H9 (cell line): ENCODE data around the gene ZSCAN25. TPM values are rescaled to one million over a fixed set of nuclear protein-coding genes. Genes with fewer than 3 reads are reported as not detected.

Experiments used
- DNase-seq: peaks from one replicate; pipeline ENCODE4 v3.0.0-alpha.2; 2017
- H2AFZ ChIP-seq: one replicate; pipeline ENCODE4 v1.6.1; 2013; ENCODE audit warnings: mild to moderate bottlenecking, low read length, control low read depth, moderate library complexity
- H2AK5ac ChIP-seq: 2 replicates; pipeline ENCODE4 v1.6.1; 2013; ENCODE audit warnings: low read length, control low read depth, mixed read lengths; ENCODE audit not compliant: insufficient read length
- H2BK120ac ChIP-seq: one replicate; pipeline ENCODE4 v1.6.1; 2013; ENCODE audit warnings: low read depth, mild to moderate bottlenecking, low read length, control low read depth, inconsistent platforms; ENCODE audit not compliant: poor library complexity, severe bottlenecking
- H2BK12ac ChIP-seq: 2 replicates; pipeline ENCODE4 v1.6.1; 2013; ENCODE audit warnings: low read length, control low read depth, mixed read lengths, low read depth; ENCODE audit not compliant: insufficient read length
- H2BK15ac ChIP-seq: 2 replicates; pipeline ENCODE4 v1.6.1; 2013; ENCODE audit warnings: low read depth, low read length, control low read depth
- H2BK20ac ChIP-seq: one replicate; pipeline ENCODE4 v1.6.1; 2013; ENCODE audit warnings: low read depth, mild to moderate bottlenecking, low read length, control low read depth, inconsistent platforms; ENCODE audit not compliant: poor library complexity, severe bottlenecking
- H2BK5ac ChIP-seq: 2 replicates; pipeline ENCODE4 v1.6.1; 2013; ENCODE audit warnings: low read length, control low read depth, mixed read lengths; ENCODE audit not compliant: insufficient read length
- H3K14ac ChIP-seq: 2 replicates; pipeline ENCODE4 v1.6.1; 2013; ENCODE audit warnings: low read length, control low read depth; ENCODE audit not compliant: insufficient read depth
- H3K18ac ChIP-seq: 2 replicates; pipeline ENCODE4 v1.6.1; 2013; ENCODE audit warnings: low read depth, mild to moderate bottlenecking, mixed read lengths, low read length, control low read depth; ENCODE audit not compliant: insufficient read length
- H3K23ac ChIP-seq: 2 replicates; pipeline ENCODE4 v1.6.1; 2013; ENCODE audit warnings: low read length, control low read depth, mixed read lengths, low read depth; ENCODE audit not compliant: insufficient read length
- H3K23me2 ChIP-seq: 2 replicates; pipeline ENCODE4 v1.6.1; 2013; ENCODE audit warnings: low read depth, mild to moderate bottlenecking, mixed read lengths, low read length, control low read depth; ENCODE audit not compliant: insufficient read length, poor library complexity, severe bottlenecking
- H3K27ac ChIP-seq: 2 replicates; pipeline ENCODE4 v1.5.1; 2013; ENCODE audit warnings: low read length, control low read depth, mixed read lengths, low read depth; ENCODE audit not compliant: insufficient read length
- H3K27me3 ChIP-seq: 2 replicates; pipeline ENCODE4 v1.6.1; 2013; ENCODE audit warnings: low read length, control low read depth, inconsistent platforms; ENCODE audit not compliant: insufficient read depth
- H3K4ac ChIP-seq: 2 replicates; pipeline ENCODE4 v1.6.1; 2013; ENCODE audit warnings: low read depth, mild to moderate bottlenecking, control low read depth, inconsistent platforms, low read length, moderate library complexity
- H3K4me1 ChIP-seq: 2 replicates; pipeline ENCODE4 v1.6.1; 2013; ENCODE audit warnings: low read length, control low read depth, inconsistent platforms; ENCODE audit not compliant: insufficient read depth
- H3K4me2 ChIP-seq: 2 replicates; pipeline ENCODE4 v1.6.1; 2013; ENCODE audit warnings: low read length, control low read depth, mixed read lengths; ENCODE audit not compliant: insufficient read length, insufficient read depth
- H3K56ac ChIP-seq: 2 replicates; pipeline ENCODE4 v1.6.1; 2013; ENCODE audit warnings: low read depth, mild to moderate bottlenecking, mixed read lengths, low read length, control low read depth; ENCODE audit not compliant: insufficient read length
- H3K79me1 ChIP-seq: 2 replicates; pipeline ENCODE4 v1.6.1; 2013; ENCODE audit warnings: low read depth, mild to moderate bottlenecking, moderate library complexity, low read length, control low read depth, inconsistent platforms; ENCODE audit not compliant: insufficient read depth, poor library complexity, severe bottlenecking
- H3K79me2 ChIP-seq: 2 replicates; pipeline ENCODE4 v1.6.1; 2013; ENCODE audit warnings: low read length, control low read depth, inconsistent platforms; ENCODE audit not compliant: insufficient read depth
- H3K9ac ChIP-seq: 2 replicates; pipeline ENCODE4 v1.6.1; 2013; ENCODE audit warnings: low read length, control low read depth, mixed read lengths; ENCODE audit not compliant: insufficient read length; ENCODE audit errors: extremely low read depth
- H3K9me3 ChIP-seq: one replicate; pipeline ENCODE4 v1.6.1; 2013; ENCODE audit warnings: low read depth, low read length, inconsistent platforms; ENCODE audit not compliant: control insufficient read depth
- H3T11ph ChIP-seq: one replicate; pipeline ENCODE4 v1.6.1; 2013; ENCODE audit warnings: mild to moderate bottlenecking, low read length, control low read depth, inconsistent platforms
- H4K20me1 ChIP-seq: one replicate; pipeline ENCODE4 v1.6.1; 2013; ENCODE audit not compliant: control insufficient read depth, insufficient read length, insufficient read depth
- H4K5ac ChIP-seq: 2 replicates; pipeline ENCODE4 v1.6.1; 2013; ENCODE audit warnings: low read depth, mild to moderate bottlenecking, mixed read lengths, low read length, control low read depth; ENCODE audit not compliant: insufficient read length
- H4K8ac ChIP-seq: replicated peaks from 2 replicates; pipeline ENCODE4 v1.6.1; 2013; ENCODE audit warnings: low read length, control low read depth, mixed read lengths, low read depth; ENCODE audit not compliant: insufficient read length
- H4K91ac ChIP-seq: 2 replicates; pipeline ENCODE4 v1.6.1; 2013; ENCODE audit warnings: low read depth, mild to moderate bottlenecking, moderate library complexity, mixed read lengths, low read length, control low read depth; ENCODE audit not compliant: insufficient read length
- H3K27ac Mint-ChIP-seq, 3 experiments: 2 replicates in 2 of 3; 3 replicates in 1 of 3; pipeline ENCODE4 v1.8.0; 2020 to 2021; ENCODE audit warnings: mixed read lengths in 3 of 3, mild to moderate bottlenecking in 1 of 3, moderate library complexity in 1 of 3
- H3K27me3 Mint-ChIP-seq: 2 replicates; pipeline ENCODE4 v1.8.0; 2021; ENCODE audit warnings: low read depth, mild to moderate bottlenecking, moderate library complexity, mixed read lengths
- H3K36me3 Mint-ChIP-seq, 3 experiments: 2 replicates in 2 of 3; 3 replicates in 1 of 3; pipeline ENCODE4 v1.8.0; 2020 to 2021; ENCODE audit warnings: low read depth in 3 of 3, mixed read lengths in 3 of 3; ENCODE audit not compliant: insufficient read depth in 1 of 3
- H3K4me1 Mint-ChIP-seq, 2 experiments: 2 replicates each; pipeline ENCODE4 v1.8.0; 2020; ENCODE audit warnings: mixed read lengths in 2 of 2
- H3K4me3 Mint-ChIP-seq, 2 experiments: 2 replicates in 1 of 2; 3 replicates in 1 of 2; pipeline ENCODE4 v1.8.0; 2020 to 2021; ENCODE audit warnings: mild to moderate bottlenecking in 2 of 2, mixed read lengths in 2 of 2, moderate library complexity in 1 of 2
- H3K9me3 Mint-ChIP-seq, 2 experiments: 2 replicates in 1 of 2; 3 replicates in 1 of 2; pipeline ENCODE4 v1.8.0; 2020; ENCODE audit warnings: mild to moderate bottlenecking in 2 of 2, mixed read lengths in 2 of 2, moderate library complexity in 1 of 2
- WGBS: extraction: QIAGEN DNeasy Blood & Tissue Kit; methylation state at CpG from one replicate; pipeline ENCODE4 v1.1.7; 2013; ENCODE audit warnings: missing lambda C conversion rate, low lambda C conversion rate, mixed read lengths; ENCODE audit not compliant: insufficient read length; ENCODE audit errors: extremely low coverage; 5-methylcytosine and 5-hydroxymethylcytosine counted together
- total RNA-seq: library from RNA; stranded (reverse); gene quantifications from 2 replicates; pipeline ENCODE4 v1.2.1, GENCODE V29; 2021
- TF ChIP-seq, protein P1 (sequence below): fragments of 200-600 bp; sonication (generic); conservative IDR thresholded peaks from 3 replicates; pipeline ENCODE4 v1.8.0; 2021; ENCODE audit warnings: antibody characterized with exemption, mild to moderate bottlenecking

ZSCAN25 gene
- total RNA-seq, 1 experiment from 2014 or later, result 21.3 TPM

- Mint-ChIP-seq H3K9me3 (peaks cover 0 to 17% of the 10 kb centered on the region in 2 experiments; a peak in 4 of 5 replicates), H3K27ac (peak within 1 kb of the TSS in 1 of 3 experiments; percentile 19; a peak in 1 of 7 replicates), H3K36me3 (peaks cover 0 to 8% (median 6%) of the 10 kb centered on the region in 3 experiments; a peak in 2 of 7 replicates), H3K4me3 (peak within 1 kb of the TSS in 1 of 2 experiments; percentile 36; a peak in 1 of 5 replicates), H3K4me1 (peaks cover 15 to 17% of the 10 kb centered on the region in 2 experiments), H3K27me3 (peaks cover 4% of the 10 kb centered on the region)
- no peak for DNase-seq
- no peak within 1 kb of the TSS for H3K4ac ChIP-seq
- H3K56ac ChIP-seq, result no peak within 1 kb of the TSS
- no peak within 1 kb of the TSS for H3T11ph ChIP-seq
- H2BK120ac ChIP-seq, result no peak within 1 kb of the TSS
- no peaks in the 10 kb centered on the region for H3K23me2 ChIP-seq
- no peak within 1 kb of the TSS for H3K18ac ChIP-seq
- H3K79me1 ChIP-seq, result no peaks in the 10 kb centered on the region
- no peak within 1 kb of the TSS for H3K4me2 ChIP-seq
- no peak within 1 kb of the TSS for H2BK5ac ChIP-seq
- H2BK20ac ChIP-seq, result no peak within 1 kb of the TSS
- no peak within 1 kb of the TSS for H2BK12ac ChIP-seq
- H3K9me3 ChIP-seq, result no peaks in the 10 kb centered on the region
- H3K27ac ChIP-seq, result no peak within 1 kb of the TSS
- H3K27me3 ChIP-seq, result no peaks in the 10 kb centered on the region
- no peak within 1 kb of the TSS for H3K14ac ChIP-seq
- H3K79me2 ChIP-seq, result no peaks in the 10 kb centered on the region
- no peak within 1 kb of the TSS for H2AK5ac ChIP-seq
- no peak within 1 kb of the TSS for H2BK15ac ChIP-seq
- H4K20me1 ChIP-seq, result no peaks in the 10 kb centered on the region
- WGBS, result no CpG with 5 or more reads among the region's 10 CpGs
- no peak within 1 kb of the TSS for H2AFZ ChIP-seq
- H3K4me1 ChIP-seq, result no peaks in the 10 kb centered on the region
- no peak within 1 kb of the TSS for H3K9ac ChIP-seq
- H4K5ac ChIP-seq, result no peak within 1 kb of the TSS
- H3K23ac ChIP-seq, result no peak within 1 kb of the TSS
- no peak within 1 kb of the TSS for H4K8ac ChIP-seq
- TF ChIP-seq, protein P1, sequence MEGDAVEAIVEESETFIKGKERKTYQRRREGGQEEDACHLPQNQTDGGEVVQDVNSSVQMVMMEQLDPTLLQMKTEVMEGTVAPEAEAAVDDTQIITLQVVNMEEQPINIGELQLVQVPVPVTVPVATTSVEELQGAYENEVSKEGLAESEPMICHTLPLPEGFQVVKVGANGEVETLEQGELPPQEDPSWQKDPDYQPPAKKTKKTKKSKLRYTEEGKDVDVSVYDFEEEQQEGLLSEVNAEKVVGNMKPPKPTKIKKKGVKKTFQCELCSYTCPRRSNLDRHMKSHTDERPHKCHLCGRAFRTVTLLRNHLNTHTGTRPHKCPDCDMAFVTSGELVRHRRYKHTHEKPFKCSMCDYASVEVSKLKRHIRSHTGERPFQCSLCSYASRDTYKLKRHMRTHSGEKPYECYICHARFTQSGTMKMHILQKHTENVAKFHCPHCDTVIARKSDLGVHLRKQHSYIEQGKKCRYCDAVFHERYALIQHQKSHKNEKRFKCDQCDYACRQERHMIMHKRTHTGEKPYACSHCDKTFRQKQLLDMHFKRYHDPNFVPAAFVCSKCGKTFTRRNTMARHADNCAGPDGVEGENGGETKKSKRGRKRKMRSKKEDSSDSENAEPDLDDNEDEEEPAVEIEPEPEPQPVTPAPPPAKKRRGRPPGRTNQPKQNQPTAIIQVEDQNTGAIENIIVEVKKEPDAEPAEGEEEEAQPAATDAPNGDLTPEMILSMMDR, result no peak
- no peak within 1 kb of the TSS for H4K91ac ChIP-seq
Measured at GRCh38 chr7:99679400-99680191, 62.9 kb downstream of the ZSCAN25 start, which contains the start of gene CYP3A5. Gene CYP3A5 (minus strand): TSS chr7:99679996. CDS start chr7:99679896, 100 bp downstream.

Other genes starting within 250 kb of the ZSCAN25 start
- 56.3 and 60.7 TPM in 2 replicates for gene ARPC1B, start 242.2 kb upstream of the ZSCAN25 start, total RNA-seq
- gene PDAP1, start 208.3 kb upstream of the ZSCAN25 start, total RNA-seq, result 150 and 160 TPM in 2 replicates
- 104 TPM in 2 replicates for gene BUD31, start 208.0 kb upstream of the ZSCAN25 start, total RNA-seq
- gene PTCD1, start 178.1 kb upstream of the ZSCAN25 start, total RNA-seq, result 12.8 and 14.1 TPM in 2 replicates
- 96.2 and 98.2 TPM in 2 replicates for gene CPSF4, start 178.0 kb upstream of the ZSCAN25 start, total RNA-seq
- gene ATP5MF, start 150.8 kb upstream of the ZSCAN25 start, total RNA-seq, result 504 and 516 TPM in 2 replicates
- gene ZNF789, start 144.1 kb upstream of the ZSCAN25 start, total RNA-seq, result 14.0 and 15.1 TPM in 2 replicates
- 24.2 and 24.7 TPM in 2 replicates for gene ZNF394, start 116.7 kb upstream of the ZSCAN25 start, total RNA-seq
- 16.6 and 17.3 TPM in 2 replicates for gene ZKSCAN5, start 112.3 kb upstream of the ZSCAN25 start, total RNA-seq
- gene FAM200A, start 64.8 kb upstream of the ZSCAN25 start, total RNA-seq, result 7.8 and 8.7 TPM in 2 replicates
- gene ZNF655, start 58.3 kb upstream of the ZSCAN25 start, total RNA-seq, result 48.8 and 49.2 TPM in 2 replicates
- gene TMEM225B, start 18.7 kb upstream of the ZSCAN25 start, total RNA-seq, result 0.44 TPM in 1 of 2 replicates, not detected in the other
- gene CYP3A5, start 63.0 kb downstream of the ZSCAN25 start, total RNA-seq, result 0.22 TPM in 1 of 2 replicates, not detected in the other
- not detected in 2 replicates for gene CYP3A7, start 118.2 kb downstream of the ZSCAN25 start, total RNA-seq
- gene CYP3A4, start 167.2 kb downstream of the ZSCAN25 start, total RNA-seq, result not detected in 2 replicates
- gene CYP3A43, start 211.1 kb downstream of the ZSCAN25 start, total RNA-seq, result not detected in 2 replicates